HG03280 (cell line): ENCODE results near the gene EHD2.

ENCODE experiments used
- ATAC-seq: cut with Tn5 transposase; IDR thresholded peaks from one replicate; pipeline ENCODE4 v1.9.1; 2021; ENCODE audit warnings: mild to moderate bottlenecking, moderate library complexity; ENCODE audit not compliant: unreplicated experiment

The EHD2 gene

DNA sequence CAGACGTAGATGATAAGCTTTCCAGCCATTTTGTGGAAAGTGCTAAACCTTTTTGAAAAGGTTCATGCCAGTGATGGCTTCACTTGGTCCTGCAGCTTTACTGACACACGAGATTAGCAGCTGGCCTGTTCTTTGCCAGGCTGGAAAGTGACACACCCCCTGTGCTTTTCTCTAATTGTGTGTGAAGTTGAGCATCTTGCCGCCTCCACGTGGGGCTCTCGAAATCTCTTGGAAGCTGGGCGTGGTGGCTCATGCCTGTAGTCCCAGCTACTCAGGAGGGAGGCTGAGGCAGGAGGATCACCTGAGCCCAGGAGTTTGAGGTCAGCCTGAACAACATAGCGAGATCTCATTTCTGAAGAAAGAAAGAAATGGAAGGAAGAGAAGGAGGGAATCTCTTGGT lies 25.3 kb upstream of the EHD2 start:
- no peak for ATAC-seq

DNA sequence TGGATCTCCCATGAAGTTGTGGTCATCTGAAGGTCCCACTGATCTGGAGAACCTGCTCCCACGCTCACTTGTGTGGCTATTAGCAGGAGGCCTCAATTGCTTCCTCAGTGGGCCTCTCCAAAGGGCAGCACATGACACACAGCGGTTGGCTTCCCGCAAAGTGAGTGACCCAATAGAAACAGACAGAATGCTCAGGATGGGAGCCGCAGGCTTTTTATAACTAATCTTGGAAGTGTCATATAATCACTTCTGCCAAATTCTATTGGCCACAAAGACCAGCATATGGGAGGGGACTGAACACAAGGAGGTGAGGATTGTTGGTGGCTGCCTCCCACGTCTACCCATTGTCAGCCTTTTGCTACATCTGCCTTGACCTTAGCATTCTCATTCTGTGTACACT lies 22.1 kb upstream of the EHD2 start:
- no peak for ATAC-seq

DNA sequence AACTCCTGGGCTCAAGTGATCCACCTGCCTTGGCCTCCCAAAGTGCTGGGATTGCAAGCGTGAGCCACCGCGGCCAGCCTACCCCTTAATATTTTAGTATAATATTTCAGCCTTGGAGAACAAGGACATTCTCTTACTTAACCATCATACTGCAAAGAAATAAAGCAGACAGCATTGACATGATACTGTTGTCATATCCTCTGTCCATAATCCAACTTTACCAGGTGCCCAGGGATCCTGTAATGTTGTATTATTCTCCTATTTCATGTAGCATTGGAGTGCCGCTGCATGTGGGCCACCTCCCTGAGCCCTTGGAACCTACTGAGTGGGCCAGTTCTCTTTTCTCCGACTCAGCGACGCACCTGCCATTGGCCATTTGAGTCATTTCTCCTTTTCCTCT lies 21.4 kb upstream of the EHD2 start:
- no peak for ATAC-seq

DNA sequence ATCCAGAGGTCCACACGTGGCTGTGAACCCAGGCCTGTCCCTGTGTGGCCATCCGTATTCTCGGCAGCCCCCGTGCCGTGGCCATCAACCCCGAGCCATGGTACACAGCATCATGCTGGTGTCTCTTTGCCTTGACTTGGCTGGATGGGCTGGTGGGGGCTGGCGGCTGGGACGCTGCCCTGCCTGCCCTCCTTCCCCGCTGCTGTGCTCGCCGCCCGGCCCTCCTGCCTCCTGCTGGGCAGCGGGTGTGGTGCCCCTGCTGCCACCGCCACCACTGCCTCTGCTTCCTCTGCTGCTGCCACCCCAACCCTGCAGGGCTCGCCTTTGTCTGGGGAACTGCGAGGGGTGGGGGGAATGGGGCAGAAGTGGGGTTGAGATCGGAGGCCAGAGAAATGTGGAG lies 19.7 kb upstream of the EHD2 start:
- no peak for ATAC-seq

DNA sequence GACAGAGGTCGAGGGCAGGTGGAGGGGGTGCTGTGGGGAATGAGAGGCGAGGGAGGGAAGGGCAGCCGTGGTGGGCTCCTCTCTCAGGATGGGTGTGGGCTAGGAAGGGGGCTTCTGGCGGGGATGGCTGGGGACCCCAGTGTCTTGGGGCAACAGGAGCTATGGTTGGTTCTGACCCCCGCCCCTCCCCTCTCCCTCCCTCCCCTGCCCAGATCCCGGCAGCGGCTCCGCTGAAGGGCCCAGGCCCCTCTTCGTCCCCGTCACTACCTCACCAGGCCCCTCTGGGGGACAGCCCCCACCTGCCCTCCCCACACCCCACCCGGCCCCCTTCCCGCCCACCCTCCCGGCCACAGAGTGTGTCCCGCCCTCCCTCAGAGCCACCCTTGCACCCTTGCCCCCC lies 19.3 kb upstream of the EHD2 start:
- no peak for ATAC-seq

DNA sequence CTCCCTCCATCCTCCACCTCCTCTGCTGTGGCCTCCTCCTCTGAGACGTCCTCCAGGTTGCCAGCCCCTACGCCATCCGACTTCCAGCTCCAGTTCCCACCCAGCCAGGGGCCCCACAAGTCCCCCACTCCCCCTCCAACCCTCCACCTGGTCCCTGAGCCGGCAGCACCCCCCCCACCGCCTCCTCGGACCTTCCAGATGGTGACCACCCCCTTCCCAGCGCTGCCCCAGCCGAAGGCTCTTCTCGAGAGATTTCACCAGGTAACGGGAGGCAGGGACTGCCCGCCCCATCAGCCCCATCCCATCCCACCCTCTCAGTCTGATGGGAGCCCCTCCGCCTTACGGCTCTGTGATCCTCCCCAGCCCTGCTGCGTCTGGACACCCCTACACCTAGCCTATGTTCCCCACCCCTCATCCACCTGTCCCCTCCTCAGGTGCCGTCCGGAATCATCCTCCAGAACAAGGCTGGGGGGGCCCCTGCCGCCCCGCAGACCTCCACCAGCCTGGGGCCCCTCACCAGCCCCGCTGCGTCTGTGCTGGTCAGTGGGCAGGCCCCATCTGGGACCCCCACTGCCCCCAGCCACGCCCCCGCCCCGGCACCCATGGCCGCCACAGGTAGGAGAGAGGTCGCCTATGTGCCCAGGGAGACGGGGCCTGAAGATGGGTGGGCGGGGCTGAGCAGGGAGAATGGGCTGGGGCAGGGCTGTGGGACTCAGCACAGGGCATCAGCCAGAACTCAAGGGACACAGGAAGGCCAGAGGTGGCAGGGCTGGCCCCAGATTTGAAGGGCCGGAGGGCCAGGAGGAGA lies 18.6 kb upstream of the EHD2 start:
- no peak for ATAC-seq

DNA sequence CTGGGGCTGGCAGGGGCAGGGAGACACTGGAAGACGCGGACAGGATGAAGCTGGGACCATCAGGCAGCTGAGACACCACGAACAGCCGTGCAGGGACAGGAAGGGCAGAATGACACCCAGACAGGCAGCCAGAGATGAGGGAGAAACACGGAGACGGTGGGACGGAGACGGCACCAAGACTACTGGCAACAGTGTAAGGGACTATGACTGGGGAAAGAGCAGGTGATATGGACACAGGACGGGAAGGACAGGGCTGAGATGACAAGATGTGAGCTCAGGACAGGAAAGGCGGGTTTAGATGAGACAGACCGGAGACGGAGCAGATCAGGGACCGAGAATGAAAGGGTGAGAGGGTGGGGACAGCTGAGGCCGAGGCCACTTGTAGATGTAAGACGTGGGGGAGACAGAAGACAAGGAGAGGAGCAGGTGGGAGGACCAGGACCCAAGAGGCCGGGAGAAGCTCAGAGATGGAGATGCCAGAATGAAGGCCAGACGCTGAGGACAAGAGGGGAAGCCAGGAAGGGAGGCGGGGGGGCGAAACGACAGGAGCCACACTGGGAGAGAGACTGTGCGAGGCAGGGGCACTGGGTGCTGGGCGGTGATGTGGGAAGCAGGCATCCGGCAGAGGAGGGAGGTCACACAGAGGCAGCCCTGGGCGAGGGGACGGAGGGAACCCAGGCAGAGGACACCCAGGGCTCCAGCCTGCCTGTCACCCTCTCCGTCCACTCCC lies 17.5 kb upstream of the EHD2 start:
- no peak for ATAC-seq

DNA sequence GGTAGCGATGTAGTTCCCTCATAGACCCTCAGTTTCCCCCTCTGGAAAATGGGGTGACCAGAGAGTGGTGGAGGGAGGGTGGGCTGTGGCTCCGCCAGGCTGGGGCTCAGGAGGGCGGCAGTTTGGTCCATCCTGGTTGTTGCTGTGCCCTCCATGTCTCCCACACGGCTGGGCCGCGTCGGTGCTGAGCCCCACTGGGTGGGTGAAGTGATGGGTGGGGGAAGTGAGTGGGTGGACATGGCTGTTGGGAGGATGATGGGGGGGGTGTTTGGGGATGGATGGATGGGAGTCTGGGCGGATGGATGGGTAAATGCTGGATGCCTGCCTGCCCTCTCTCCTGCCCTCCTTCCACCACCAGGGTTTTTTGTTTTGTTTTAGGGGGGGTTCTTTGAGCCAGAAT lies 16.6 kb upstream of the EHD2 start:
- no peak for ATAC-seq

DNA sequence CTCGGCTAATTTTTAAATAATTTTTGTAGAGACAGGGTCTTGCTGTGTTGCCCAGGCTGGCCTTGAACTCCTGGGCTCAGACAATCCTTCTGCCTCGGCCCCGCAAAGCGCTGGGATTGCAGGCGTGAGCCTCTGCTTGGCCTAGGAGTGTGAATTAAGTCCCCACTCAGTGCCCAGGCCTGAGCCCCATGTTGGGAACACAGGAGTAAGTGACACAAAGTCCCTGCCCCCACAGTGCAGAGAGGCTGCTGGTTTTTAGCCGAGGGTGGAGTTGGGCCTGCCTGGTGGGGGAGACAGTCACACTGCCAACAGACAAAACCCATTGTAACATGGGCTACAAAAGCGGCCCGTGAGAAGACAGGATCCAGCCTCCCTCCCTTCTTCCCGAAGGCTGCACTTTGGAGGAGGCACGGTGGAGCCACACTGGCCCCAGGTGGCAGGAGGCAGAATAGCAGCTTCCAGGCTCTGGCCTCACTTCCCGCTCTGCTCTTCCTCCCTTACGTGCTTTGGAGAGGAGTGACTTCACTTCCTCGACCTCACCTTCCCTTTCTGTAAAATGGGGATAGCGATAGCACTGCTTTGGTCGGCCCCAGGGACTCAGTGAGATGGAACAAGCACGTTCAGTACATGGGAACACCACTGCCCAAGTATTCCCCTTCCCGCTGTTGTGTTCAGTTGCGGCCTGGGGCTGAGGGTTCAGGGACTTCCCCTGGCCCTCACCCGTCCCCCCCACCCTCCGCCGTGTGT lies 15.2 kb upstream of the EHD2 start:
- no peak for ATAC-seq

DNA sequence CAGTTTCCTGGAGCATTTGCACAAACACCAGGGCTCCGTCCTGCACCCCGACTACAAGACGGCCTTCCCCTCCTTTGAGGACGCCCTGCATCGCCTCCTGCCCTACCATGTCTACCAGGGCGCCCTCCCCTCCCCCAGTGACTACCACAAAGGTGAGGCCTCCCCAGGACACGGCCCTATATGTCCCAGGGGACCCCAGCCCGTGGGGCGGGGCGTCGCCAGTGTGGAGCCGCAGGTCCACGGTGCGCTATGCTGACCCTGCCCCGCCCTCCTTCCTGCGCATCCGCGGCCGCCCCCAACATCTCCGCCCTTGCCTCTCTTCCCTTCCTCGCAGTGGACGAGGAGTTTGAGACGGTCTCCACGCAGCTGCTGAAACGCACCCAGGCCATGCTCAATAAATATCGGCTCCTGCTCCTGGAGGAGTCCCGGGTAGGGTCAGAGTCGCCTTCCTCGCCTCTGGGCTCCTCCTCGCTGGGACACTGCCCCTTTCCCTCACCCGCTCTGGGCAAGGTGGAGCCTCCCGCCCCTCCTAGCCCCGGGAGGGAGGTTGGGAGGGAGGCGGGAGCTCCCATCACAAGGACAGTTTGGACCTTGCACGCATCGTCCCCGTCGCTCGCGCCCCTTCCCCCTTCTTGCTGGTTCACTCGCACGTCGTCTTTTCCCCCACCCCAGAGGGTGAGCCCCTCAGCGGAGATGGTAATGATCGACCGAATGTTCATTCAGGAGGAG lies 14.4 kb upstream of the EHD2 start:
- ATAC-seq = no peak

DNA sequence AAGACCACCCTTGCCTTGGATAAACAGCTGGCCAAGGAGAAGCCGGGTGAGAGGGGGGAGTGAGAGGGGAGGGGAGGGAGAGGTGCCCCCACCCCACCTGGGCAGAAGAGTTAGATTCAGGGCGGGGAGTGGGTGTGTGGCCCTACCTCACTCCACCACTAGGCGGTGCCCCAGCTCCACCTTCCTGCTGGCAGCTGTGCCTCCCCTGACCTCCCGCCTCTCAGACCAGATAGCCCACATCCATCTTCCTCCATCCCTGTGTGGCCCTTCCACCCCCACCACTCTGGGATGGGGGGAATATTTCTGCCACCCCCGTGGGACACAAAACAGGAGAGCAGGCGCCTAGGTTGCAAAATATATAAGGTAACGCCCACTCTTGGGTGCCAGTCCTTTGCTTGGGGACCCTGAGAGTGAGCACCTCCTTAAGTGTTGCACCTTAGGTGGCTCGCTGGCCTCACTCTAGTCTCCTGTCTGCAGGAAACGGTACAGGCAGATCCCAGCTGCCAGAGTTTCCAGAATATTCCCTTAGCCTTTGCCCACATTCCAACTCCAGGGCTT lies 13.8 kb upstream of the EHD2 start:
- ATAC-seq = no peak

DNA sequence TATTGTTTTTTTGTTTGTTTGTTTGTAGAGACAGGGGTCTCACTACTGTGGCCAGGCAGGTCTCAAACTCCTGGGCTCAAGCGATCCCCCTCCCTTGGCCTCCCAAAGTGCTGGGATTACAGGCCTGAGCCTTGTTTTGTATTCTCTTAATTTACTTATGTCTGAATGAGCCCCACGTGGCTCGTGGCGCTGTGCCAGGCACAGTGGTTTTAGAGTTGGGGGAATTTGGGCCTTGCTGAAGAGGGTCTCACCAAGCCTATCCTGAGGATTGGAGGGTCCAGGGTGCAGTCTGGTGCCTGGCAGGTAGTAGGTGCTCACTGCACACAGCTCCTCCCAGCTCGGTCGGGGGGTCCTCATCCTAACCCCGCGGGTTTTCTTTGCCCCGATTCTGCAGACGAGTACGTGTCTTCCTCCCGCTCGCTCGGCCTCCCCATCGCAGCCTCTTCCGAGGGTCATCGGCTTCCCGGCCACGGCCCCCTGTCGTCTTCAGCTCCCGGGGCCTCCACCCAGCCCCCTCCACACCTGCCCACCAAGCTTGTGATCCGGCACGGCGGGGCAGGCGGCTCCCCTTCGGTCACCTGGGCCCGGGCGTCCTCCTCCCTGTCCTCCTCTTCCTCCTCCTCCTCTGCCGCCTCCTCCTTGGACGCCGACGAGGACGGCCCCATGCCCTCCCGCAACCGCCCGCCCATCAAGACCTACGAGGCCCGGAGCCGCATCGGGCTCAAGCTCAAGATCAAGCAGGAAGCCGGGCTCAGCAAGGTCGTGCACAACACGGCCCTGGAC lies 12.1 kb upstream of the EHD2 start:
- ATAC-seq = no peak

DNA sequence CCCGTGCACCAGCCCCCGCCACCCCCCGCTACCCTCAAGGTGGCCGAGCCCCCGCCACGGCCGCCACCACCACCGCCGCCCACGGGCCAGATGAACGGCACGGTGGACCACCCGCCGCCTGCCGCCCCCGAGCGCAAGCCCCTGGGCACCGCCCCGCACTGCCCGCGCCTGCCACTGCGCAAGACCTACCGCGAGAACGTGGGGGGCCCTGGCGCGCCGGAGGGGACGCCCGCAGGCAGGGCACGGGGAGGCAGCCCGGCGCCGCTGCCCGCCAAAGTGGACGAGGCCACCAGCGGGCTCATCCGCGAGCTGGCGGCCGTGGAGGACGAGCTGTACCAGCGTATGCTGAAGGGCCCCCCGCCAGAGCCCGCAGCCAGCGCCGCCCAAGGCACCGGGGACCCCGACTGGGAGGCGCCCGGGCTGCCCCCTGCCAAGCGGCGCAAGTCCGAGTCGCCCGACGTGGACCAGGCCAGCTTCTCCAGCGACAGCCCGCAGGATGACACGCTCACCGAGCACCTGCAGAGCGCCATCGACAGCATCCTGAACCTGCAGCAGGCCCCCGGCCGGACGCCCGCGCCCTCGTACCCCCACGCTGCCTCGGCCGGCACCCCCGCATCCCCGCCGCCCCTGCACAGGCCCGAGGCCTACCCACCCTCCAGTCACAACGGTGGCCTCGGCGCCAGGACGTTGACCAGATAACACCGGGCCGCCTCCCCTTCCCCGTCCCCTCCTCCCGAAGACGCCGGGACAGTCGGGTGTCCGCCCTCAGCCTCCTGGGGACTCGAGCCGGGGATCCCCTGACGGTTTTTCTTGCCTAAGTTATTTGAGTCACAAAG lies 11.3 kb upstream of the EHD2 start:
- ATAC-seq = no peak

DNA sequence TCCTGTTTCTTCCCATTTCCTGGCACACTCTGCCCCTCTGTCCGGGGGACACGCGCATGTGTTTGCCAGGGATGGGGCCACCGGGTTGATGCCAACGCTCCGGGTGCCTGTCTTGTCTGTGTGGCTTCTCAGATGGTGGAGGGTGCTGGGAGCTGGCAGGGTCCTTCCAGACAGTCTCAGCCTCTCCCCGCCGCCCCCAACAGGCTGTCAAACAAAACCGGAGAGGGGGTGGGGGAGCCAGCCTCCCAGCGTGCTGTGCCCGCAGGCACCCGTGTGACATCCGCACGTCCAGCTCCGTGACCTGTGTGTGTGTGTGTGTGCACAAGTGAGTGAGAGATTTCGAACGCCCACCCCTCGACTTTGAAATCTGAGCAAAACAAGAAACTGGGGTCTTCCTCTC lies 10.6 kb upstream of the EHD2 start:
- no peak for ATAC-seq

DNA sequence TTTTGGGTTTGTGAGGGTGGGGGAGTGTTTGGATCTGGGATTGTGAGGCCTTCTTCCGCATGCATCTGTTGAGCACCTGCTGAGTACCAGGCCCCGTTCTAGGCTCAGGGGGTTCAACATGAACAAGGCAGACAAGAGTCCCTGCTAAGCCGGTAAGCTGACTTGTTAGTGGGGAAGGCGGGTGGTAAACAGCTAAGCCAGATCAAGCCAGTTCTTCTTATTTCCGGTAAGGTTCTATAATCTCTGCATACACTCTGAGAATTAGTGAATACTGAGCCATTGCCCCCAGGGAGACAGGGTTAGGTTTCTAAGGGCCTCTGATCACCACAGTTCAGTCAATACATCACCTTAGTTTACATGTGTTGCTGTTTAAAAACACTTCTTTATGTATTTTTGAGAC lies 9.9 kb upstream of the EHD2 start:
- ATAC-seq = no peak

DNA sequence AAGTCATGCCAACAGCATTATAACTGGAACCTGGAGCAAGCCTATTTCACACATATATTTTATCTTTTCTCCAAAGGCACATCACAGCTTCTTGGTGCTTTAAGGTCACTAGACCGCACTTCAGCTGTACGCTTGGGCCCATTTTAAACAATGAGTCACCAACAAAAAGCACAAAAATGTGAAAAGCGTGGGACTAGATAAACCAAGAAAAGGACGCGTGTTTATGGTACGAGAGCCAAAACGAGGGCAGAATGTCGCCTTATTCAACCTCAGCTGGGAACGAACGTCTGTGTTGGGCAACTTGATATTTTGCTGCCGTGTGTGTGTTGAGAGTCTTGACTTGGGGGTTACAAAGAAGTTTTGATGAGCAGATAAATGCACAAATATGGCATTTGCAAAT lies 9.2 kb upstream of the EHD2 start:
- no peak for ATAC-seq

DNA sequence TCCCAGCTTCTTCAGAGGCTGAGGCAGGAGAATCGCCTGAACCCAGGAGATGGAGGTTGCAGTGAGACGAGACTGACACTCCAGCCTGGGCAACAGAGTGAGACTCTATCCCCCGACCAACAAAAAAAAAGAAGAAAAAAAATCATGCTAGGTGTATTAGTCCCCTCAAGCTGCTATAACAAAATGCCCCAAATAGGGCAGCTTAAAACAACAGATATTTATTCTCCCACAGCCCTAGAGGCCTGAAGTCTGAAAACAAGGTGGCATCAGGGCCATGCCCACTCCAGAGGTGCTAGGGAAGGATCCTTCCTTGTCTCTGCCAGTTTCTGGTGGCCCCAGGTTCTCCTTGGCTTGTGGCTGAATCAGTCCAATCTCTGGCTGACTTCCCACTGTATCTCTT lies 8.6 kb upstream of the EHD2 start:
- no peak for ATAC-seq

DNA sequence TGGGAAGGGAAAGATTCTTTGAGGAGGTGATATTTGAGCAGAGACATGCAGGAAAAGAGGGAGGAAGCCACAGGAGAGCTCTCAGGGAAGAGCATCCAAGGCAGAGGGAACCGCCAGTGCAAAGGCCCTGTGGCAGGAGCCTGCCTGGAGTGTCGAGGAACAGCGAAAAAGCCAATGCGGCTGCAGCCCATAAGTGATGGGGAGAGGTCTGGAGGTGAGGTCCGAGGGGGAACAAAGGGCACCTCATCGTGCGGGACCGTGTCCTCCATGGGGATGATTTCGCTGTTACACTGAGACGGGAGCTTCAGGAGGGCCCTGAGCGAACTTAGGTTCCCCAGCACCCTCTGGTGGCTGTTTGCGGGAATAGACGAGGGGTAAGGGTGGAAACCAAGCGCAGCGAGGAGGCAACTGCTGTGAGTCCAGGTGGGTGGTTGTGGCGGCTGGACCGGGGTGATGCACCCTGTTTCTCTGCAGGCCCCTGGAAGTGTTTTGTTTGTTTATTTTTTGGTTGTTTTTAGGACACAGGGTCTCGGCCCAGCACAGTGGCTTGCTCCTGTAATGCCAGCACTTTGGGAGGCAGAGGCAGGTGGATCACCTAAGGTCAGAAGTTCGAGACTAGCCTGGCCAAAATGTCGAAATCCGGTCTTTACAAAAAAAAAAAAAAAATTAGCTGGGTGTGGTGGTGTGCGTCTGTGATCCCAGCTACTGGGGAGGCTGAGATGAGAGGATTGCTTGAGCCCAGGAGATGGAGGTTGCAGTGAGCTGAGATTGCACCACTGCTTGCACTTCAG lies 5.9 kb upstream of the EHD2 start:
- ATAC-seq = no peak
